GM21825 (cell line): ENCODE results near the gene FEM1C.

Source experiments
- ATAC-seq: cut with Tn5 transposase; IDR thresholded peaks from one replicate; pipeline ENCODE4 v1.9.1; 2021; ENCODE audit warnings: mild to moderate bottlenecking, moderate library complexity; ENCODE audit not compliant: unreplicated experiment

The FEM1C gene

GRCh38 chr5:115522832-115523403, 21.7 kb downstream of the FEM1C start:
- no peak for ATAC-seq

GRCh38 chr5:115520191-115520590, 24.4 kb downstream of the FEM1C start:
- no peak for ATAC-seq

- ATAC-seq = no peak
Measured at GRCh38 chr5:115516372-115516771, 28.2 kb downstream of the FEM1C start.

- ATAC-seq = no peak
Measured at GRCh38 chr5:115514220-115514619, 30.4 kb downstream of the FEM1C start.

GRCh38 chr5:115511632-115512031, 32.9 kb downstream of the FEM1C start:
- ATAC-seq = no peak

GRCh38 chr5:115510145-115510645, 34.4 kb downstream of the FEM1C start:
- no peak for ATAC-seq

GRCh38 chr5:115509547-115509946, 35.0 kb downstream of the FEM1C start:
- ATAC-seq = no peak

GRCh38 chr5:115507681-115508080, 36.9 kb downstream of the FEM1C start:
- no peak for ATAC-seq

- no peak for ATAC-seq
Measured at GRCh38 chr5:115503420-115503819, 41.2 kb downstream of the FEM1C start.

GRCh38 chr5:115501464-115502210, 42.9 kb downstream of the FEM1C start:
- no peak for ATAC-seq

- no peak for ATAC-seq
Measured at GRCh38 chr5:115500225-115500624, 44.4 kb downstream of the FEM1C start.

GRCh38 chr5:115496936-115497576, 47.5 kb downstream of the FEM1C start:
- ATAC-seq = no peak

- no peak for ATAC-seq
Measured at GRCh38 chr5:115494570-115495289, 49.8 kb downstream of the FEM1C start.

GRCh38 chr5:115490596-115490995, 54.0 kb downstream of the FEM1C start:
- no peak for ATAC-seq

GRCh38 chr5:115489733-115490132, 54.8 kb downstream of the FEM1C start:
- no peak for ATAC-seq

- peak; percentile 61 for ATAC-seq
Measured at GRCh38 chr5:115487756-115488155, 56.8 kb downstream of the FEM1C start.

GRCh38 chr5:115487168-115487567, 57.4 kb downstream of the FEM1C start:
- no peak for ATAC-seq

- ATAC-seq = no peak
Measured at GRCh38 chr5:115486728-115487127, 57.8 kb downstream of the FEM1C start.

- no peak for ATAC-seq
Measured at GRCh38 chr5:115484368-115484767, 60.2 kb downstream of the FEM1C start.

- ATAC-seq = no peak
Measured at GRCh38 chr5:115480900-115481299, 63.7 kb downstream of the FEM1C start.

GRCh38 chr5:115480271-115480670, 64.3 kb downstream of the FEM1C start:
- ATAC-seq = no peak
